Suppressor macrophage treated with lipopolysaccharide for 1 hour (primary cell): ENCODE measurements around the gene DNAH7.
A peak's percentile ranks its signal among the peaks of the same experiment; 100 is the strongest.
"Not testable (repeated sequence)": the region's sequence is repeated elsewhere in the genome, so short reads cannot be mapped to it uniquely, and the experiment has no call there.

ENCODE experiments used
- DNase-seq, 3 donors: peaks; one replicate each; pipeline ENCODE4 v3.0.0-alpha.2; 2020 to 2022

DNAH7 gene

GRCh38 chr2:195961873-195962272 is 106.8 kb downstream of the DNAH7 start:
- peak; percentile 23 to 76 (median 68) for DNase-seq

GRCh38 chr2:195959341-195959740 is 109.3 kb downstream of the DNAH7 start:
- no peak for DNase-seq

- DNase-seq, result no peak
Observed at GRCh38 chr2:195956725-195957124, 111.9 kb downstream of the DNAH7 start.

DNA sequence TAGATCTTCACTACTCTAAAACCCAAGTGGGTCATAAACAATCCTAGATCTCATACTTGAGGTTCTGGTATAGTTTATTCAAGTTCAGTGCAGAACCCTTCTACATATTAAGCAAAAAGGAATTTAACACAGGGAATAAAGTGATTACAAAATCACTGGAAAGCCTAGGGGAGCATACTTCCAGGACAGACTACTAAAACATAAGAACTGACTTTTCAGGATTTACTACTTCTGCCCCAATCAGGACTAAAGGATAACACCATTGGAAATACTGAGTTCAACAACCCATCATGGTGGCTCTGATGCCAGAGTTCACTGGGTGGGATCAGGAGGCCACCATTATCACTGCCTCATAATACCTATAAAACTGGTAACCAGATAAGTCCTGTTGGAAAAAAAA is 123.6 kb downstream of the DNAH7 start:
- DNase-seq, result no peak

- DNase-seq, result no peak
Observed at GRCh38 chr2:195937176-195937575, 131.5 kb downstream of the DNAH7 start.

- no peak for DNase-seq
Observed at GRCh38 chr2:195934484-195934883, 134.2 kb downstream of the DNAH7 start.

- DNase-seq, result no peak
Observed at GRCh38 chr2:195929531-195929930, 139.1 kb downstream of the DNAH7 start.

DNA sequence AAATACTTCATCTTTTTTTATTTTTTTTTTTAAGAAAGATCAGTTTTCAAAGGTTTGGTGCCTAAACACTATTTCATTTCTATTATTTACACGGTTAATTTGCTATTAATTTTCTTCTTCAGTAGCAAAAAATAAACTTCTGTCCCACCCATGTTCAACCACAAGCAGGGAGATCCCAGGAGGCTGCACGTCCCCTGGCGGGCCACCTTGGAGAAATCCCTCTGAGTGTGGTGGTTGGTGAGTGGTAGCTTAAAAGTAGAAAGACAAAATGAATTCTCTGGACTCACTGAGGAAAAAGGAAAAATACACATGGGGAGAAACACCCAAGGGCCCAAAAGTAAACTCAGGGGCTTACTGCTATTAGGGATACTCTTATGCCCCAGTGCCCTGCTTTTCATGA is 143.5 kb downstream of the DNAH7 start:
- DNase-seq, result no peak

DNA sequence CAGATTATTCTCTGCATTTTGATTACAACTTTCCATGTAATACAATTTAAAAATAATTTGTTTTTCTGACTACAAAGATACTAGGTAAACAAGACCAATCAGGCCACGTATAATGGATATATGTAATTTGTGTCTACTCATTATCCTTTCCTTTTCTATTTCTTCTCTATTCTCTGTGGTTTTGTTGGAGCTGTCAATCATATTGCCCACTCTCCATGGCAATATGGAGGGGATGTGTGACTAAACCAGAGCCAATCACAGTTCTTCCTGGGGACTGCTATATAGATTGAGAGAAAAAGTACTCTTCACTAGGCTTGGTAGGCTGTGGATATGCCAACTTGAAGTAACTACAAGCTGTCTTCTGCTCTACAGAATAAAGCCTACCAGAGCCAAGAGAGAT is 144.7 kb downstream of the DNAH7 start:
- DNase-seq, result no peak

GRCh38 chr2:195917021-195917600 is 151.5 kb downstream of the DNAH7 start:
- DNase-seq, result not testable (repeated sequence)

DNA sequence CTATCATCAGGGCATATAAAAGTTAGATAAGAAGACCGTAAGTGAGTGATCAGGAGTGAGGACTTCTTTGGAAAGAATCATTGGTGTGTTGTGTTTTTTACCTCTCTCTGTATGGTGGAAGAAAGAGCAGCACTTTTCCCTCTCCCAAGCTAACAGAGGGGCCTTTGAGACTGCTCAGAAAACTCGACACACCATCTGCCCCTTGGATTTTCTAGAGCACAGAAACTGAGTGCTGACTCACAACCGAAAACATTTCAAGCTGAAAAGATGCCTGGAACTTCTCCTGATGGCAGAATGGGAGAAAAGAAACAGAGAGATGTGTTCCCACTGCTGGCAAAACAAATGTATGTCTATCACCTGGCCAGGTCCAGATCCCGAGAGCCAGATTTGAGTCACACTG is 156.6 kb downstream of the DNAH7 start:
- DNase-seq, result no peak

DNA sequence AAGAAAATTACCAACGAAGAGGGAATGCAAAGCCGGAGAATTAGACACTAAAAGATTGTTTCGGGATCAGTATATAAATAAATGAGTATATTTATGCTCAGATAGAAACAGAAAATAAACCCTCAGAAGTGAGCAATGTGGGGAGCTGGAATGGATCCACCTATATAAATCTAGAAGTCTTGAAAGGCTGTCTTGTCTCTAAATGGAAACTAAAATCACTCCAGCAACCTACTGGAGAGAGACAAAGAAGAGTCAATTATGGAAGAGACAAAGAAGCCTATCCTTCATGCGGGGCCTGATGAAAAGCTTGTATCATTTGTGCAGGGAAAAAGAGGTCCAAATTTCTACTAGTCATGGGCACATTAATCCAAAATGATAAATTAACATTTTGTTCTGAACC is 158.1 kb downstream of the DNAH7 start:
- DNase-seq, result no peak

DNA sequence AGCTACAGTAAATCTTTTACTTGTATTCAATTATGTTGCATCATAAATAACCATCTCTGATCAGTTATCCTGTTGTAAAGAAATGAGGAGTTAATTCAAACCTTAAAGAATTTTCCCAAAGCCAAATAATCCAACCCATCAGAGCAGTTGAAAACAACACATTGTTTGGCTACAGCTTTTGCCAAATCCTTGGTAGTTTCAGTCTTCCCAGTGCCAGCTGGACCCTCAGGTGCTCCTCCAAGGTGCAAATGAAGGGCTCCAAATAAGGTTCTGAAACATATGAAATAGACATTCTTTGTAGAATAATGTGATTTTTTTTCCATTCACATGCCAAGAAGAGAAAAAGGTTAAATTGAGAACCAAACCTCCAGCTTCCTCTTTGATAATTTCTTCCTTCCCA is 158.7 kb downstream of the DNAH7 start:
- DNase-seq, result no peak

DNA sequence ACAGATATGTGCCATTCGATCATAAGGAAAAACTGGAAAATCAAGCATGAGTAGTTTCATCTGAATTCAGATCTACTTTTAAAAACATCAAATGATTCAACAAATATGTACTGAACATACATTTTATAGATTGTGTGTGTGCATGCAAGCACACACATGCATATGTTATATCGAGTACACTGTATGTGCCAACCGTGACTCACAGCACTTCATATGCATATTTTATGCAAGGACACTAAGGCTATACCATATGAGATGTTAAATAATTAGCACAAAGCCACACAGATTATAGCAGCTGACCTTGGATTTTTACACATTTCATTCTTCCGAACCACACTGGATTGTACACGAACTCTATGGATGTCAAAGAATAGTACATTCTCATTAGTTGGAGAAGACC is 161.2 kb downstream of the DNAH7 start:
- no peak for DNase-seq

DNA sequence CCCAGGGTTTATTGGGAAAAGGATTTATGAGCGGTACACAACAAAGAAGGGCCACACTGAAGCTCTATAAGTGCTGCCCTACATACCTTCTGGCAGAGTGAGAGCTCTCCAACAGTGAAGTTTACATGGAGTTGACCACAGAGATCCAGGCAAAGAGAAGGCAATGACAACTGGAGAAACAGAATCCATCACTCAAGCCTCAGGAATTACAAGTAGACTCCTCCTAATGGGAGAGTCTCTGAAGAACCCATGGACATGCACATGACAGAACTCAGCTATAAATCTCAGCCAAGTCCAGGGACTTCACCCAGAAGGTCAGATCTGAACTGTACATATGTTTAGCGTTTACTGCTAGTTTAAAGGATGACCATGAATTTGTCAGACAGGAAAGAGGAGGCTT is 164.7 kb downstream of the DNAH7 start:
- DNase-seq, result no peak

GRCh38 chr2:195902857-195903256 is 165.8 kb downstream of the DNAH7 start:
- no peak for DNase-seq

DNA sequence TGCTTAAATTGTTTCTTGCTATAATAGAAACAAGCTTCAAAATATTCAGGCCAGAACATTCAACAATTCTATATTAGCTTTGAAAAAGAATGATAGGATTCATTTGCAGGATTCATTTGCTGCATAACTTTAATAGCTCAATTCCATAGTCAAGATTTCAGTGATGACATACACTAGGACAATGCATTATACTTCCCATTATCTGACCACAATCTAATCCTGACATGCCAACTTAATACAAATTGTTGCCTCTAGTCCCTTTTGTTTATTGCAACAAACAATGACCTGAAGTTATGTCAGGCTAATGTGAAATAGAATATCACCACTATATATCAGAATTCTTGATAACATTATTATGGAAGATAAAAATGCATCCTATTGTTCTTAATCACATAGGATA is 169.4 kb downstream of the DNAH7 start:
- DNase-seq, result no peak

DNA sequence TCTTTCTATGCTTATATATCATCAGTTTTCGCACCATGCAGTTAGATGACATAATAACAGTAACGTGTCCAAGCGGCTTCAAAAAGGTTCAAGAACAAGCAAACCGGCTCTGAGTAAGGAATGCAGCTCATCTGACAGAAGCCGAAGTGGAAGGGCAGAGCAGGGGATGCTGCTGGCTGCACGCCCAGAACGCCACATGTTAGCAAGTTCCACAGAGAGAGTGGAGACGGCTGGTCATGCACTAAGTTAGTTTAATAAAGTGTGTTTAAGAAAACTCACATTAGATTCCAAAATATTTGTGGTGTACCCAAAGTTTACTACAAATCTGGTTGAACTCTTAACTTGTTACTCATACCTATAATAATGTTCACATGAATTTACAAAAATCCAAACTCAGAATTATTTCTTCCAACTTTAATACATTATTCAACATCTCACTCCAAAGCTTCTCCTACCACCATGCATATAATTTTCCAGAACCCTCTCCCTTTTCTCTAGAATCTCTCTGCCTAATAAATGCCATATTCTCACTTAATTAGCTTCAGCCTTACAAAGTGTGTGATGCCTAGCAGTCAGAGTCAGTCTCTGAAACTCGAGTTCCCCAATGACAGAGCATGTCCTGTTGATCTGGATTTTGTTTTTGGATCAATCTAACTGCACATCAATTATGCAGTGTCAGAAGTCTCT is 170.0 kb downstream of the DNAH7 start:
- no peak for DNase-seq

DNA sequence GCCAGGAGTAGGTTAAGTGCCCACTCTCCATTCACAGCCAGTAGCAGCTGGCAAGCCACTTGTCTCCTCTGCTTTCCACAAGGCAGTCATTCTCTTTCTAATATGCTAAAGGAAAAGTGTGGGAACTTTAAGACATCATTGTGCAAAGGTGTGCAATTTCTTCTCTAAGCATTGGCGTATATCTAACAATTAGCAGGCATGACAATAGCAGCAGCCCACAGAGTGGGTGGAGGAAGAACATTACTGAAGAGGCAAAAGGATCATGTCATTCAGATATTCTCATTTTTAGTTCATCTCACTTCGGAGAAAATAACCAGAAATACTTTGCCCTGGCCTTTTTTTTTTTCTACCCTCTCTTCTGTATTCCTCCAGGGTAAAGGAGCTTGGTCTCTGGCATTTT is 177.6 kb downstream of the DNAH7 start:
- DNase-seq, result no peak

- no peak for DNase-seq
Observed at GRCh38 chr2:195879153-195879552, 189.5 kb downstream of the DNAH7 start.

DNA sequence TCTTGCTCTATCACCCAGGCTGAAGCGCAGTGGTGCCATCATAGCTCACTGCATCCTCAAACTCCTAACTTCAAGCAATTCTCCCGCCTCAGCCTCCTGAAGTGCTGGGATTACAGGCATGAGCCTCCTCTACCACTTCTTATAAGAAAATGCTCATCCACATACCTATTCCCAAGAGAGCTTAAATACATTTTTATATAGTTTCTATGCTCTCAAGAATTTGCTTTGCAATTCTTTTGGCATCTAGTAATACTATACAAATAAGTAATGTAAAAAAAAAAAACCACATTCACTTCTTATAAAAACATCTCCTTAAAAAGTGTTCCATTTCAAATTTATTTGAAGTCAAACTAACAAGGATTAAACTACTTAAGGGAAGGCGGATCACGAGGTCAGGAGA is 197.3 kb downstream of the DNAH7 start:
- DNase-seq, result no peak

DNA sequence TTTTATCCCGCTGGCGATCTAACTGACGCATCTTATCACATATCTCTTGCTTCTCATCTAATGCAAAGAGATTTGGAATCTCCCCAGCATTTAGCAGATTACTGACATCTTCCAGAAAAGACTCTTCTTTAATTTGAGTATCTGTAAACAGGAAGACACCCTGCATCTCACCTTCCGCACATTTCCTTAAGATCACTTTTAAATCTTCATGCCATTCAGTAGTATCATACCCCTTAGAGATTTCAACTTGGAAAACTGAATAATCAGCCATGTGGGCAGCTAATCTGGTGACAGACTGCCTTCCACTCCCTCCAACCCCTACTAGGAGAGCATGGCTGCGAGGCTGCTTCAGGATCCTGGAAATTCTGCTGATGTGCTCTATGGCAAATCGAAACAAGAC is 204.3 kb downstream of the DNAH7 start:
- DNase-seq, result no peak

GRCh38 chr2:195863564-195863963 is 205.1 kb downstream of the DNAH7 start:
- peak; percentile 25 to 44 (median 35) for DNase-seq

GRCh38 chr2:195863121-195863520 is 205.5 kb downstream of the DNAH7 start:
- no peak for DNase-seq

DNA sequence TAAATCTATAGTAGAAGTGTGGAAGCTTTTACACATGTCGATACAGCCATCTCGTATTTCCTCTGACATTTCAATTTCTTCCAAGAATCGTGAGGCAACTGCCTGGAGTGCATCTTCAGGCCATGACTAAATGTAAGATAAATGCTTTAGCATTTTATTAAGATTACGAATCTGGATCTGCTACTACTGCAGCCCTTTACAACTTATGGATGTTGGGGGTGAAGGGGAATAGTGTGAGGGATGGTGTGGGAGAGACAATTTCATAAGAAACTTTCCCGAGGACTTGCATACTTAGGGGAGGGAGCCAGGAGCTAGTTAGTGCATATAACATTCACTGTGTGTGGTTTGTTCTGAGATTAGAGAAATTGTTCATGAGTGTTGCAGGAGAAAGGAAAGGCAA is 206.8 kb downstream of the DNAH7 start:
- no peak for DNase-seq
